GM21529 (cell line): ENCODE results near the gene IL20RA.

Experiments
- ATAC-seq: cut with Tn5 transposase; IDR thresholded peaks from one replicate; pipeline ENCODE4 v1.9.1; 2021; ENCODE audit not compliant: unreplicated experiment

The IL20RA gene

GRCh38 chr6:137010128-137010718 is 34.5 kb downstream of the IL20RA start:
- no peak for ATAC-seq

GRCh38 chr6:137008204-137008603 is 36.6 kb downstream of the IL20RA start:
- no peak for ATAC-seq

DNA sequence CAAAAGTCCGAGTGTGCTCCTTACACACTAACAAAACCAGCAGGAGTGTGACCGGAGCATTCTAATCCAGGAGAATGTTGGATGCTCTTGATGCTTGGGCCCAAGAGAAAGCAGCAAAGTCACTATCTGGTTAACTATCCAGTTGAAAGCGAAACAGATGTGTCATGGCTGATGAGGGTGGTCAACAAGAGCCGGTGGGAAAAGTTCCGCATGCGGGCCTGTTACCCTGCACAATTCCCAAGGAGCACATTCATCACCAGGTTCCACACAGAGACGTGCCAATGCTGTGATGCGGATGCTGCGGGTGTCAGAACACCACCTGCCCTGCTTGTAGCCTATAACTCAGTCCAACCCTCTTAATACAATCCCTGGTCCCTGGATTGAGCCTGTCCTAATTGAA is 38.7 kb downstream of the IL20RA start:
- no peak for ATAC-seq

DNA sequence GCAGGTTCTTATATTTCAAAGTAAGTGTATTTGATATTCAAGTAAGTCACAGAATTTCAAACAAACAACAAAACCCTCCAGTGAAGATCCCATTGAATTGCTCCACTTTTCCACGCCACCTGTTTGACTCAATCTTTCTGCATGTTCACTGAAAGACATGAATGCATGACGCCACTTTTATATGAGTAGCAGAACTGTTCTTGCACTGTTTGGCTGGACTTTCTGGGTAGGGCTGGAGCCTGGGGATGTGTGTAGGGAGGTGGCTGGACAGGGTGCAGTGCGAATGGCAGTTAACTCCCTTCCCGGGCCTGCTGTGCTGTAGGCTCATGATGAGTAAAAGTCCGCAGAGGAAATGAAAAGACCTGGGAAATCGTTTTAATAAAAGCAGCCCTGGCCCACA is 39.7 kb downstream of the IL20RA start:
- ATAC-seq, result no peak

GRCh38 chr6:137002505-137002904 is 42.3 kb downstream of the IL20RA start:
- no peak for ATAC-seq

GRCh38 chr6:137001977-137002302 is 42.8 kb downstream of the IL20RA start:
- no peak for ATAC-seq

DNA sequence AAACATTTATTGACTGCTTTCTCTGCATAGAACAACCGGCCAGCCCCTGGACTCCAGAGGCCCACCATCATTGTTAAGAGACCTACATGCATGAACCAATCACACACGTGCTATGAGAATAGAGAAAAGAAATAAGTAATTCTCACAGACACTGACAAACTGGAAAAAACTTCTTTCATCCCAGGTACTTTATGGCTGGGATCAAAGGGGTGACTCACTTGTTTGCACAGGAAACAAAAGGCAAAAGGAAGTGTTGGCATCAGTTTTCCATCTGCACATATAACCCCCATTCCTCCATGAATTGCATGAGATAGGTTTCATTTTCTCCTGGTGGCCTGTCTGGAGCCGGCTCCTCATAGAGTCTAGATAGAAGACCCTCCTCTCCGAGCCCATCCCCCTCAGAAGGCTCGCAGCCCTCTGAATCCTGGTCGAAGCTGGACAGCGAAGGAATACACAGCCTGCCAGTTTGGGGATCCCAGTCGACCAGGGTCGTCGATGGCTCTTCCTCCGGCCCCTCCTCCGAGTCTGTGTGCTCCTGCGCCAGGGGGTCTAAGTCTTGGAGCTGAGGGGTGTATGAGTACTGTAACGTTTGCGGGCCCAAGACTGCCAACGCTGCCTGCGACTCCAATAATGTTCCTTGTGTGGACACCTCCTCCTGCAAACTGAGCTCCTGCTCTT is 43.3 kb downstream of the IL20RA start:
- no peak for ATAC-seq

GRCh38 chr6:137000825-137001224 is 43.9 kb downstream of the IL20RA start:
- no peak for ATAC-seq

- ATAC-seq, result no peak
These were observed 49.2 kb downstream of the IL20RA start for GRCh38 chr6:136995521-136995920.

DNA sequence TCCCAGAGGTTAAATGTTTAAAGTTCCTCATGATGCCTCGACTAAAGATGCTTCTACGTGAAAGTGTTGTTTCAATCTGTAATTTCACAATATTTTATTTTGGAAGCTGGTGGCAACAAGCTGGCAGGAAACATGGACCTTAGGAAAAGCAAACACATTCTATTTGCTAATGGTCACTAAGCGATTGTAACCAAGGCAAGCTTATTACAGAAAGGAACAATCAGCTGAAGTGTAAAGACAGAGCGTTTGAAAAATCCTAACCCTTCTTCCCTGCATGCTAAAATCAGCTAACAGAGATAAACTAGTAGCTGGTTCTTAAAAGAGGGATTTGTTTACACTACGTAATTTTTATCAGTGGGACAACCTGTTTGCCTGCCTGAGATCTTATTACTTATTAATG is 50.0 kb downstream of the IL20RA start:
- ATAC-seq, result no peak

DNA sequence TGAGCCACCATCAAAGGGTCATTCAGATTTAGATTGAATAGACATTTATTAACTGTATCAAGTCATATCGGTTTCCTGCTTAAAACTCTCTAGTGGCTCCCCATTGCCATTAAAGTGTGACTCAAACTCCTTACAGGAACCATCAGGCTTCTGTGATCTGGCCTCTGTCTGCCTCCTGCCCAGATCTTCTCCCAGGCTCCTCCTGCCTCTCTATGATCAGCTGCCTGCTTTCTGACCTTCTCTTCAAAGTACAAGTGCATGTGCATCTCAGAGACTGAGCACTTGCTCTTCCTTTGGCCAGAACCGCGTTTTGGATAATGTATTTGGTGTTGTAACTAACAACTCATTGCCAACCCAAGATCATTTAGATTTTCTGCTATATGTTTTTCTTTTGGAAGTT is 52.7 kb downstream of the IL20RA start:
- ATAC-seq, result no peak

DNA sequence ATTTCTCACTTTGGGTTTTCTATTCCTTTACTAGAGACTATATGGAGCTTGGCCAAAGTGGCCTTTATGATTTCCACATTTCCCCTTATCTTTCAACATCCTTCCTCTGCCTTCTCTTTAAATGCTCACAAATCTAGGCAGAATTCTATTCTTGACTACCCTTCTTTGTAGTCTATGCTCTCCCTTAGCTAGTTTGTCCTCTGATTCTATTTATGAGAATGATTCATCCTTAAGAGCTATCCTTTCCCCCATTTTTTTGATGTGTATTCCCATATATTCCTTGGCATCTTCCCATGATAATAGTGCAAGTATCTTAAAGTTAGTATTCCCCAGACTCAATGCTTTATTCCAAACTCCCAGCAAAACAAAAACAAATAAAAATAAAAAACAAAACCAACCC is 53.1 kb downstream of the IL20RA start:
- ATAC-seq, result no peak

GRCh38 chr6:136990754-136991153 is 54.0 kb downstream of the IL20RA start:
- no peak for ATAC-seq

DNA sequence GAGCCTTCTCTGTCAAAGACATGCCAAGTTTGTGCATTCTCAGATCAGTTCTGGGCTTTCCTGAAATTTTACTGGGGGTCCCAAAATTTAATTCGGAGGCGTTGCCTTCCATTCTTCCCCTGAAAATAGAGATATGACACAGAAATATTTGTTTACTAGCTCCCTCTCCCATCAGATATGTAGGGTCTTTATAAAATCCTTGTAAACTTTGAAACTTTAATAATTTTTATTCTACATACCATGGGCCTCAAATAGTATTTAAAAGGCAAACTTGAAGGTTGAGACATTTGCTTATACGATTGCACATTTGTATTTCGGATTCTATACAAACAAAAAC is 54.6 kb downstream of the IL20RA start:
- ATAC-seq, result no peak

DNA sequence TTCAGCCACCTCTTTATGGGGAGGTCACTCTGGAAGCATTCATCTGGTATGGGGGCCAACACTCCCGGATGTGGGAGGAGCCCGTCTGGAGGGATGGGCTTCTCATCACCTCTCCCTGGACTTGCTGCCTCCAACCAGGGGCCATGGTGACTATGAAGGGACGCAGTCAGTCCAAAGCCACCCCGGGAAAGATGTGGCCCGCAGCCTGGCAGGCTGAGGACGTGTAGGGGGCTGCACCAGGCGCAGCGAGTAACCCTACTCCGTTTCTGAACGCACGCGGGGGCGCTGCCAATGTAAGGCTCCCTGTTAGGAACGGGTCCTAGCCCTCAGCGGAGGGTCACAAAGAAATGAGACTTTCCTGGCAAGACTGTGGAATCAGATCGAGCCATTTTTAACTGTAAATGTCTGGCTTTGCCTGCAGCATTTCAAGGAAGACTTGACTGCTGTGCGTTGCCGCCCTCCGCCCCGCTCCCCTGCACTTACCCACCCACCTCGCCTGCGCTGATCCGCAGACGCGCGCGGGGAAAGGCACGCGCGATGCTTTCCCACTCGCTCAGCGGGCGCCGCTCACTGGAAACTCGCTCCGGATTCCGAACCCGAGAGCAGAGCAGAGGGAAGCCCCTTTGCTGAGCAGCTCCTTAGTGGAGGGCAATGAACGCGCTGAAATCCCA is 55.1 kb downstream of the IL20RA start:
- no peak for ATAC-seq

DNA sequence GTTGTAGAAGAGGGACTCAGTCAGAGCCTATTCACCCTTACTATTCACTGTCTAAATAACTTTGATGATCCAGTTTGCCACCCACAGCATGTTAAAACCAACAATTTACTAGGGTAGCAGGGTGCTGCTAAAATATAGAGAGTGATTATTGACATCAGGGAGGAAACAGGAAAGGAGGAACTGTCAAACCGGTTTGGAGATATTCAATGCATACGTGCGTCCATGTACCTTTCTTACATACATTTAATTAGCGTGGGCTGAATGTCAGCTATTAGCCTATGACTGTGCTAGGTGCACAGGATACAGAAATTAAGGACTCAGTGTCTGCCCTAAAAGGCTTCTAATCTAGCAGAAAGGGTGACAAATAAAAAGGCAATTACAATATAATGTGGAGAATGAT is 57.2 kb downstream of the IL20RA start:
- no peak for ATAC-seq

GRCh38 chr6:136985502-136985901 is 59.3 kb downstream of the IL20RA start:
- no peak for ATAC-seq

DNA sequence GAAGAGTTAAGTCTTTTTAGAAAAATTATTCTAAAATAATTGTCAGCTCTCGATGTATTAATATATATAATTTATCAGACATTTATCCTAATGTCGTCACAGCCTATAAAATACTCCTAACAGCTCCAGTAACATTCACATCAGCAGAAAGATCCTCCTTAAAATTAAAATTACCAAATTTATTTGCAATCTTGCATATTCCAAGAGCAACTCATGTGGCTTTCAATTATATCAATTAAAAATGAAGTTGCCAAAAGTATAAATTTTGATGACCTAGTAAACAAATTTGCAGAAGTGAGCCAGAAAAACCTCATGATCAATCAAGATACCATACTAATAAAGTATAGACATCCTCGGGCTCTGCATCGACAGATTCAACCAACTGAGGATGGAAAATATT is 60.2 kb downstream of the IL20RA start:
- no peak for ATAC-seq

DNA sequence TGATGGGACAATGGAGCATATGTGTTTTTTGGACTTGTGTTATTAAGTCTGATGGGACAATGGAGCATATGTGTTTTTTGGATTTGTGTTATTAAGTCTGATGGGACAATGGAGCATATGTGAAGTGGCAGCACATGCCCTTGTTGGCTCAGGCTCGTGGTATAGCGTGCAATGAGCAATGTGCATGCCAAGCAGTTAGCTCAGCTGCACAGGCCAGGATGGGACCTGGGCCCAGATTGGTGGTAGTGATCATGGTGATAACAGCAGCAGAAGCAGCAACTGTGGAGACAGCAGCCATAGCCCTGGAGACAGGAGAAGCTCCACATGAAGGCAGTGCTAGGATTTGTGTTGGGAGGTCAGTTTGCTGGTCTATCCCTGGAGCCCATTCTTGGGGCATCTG is 61.1 kb downstream of the IL20RA start:
- no peak for ATAC-seq

DNA sequence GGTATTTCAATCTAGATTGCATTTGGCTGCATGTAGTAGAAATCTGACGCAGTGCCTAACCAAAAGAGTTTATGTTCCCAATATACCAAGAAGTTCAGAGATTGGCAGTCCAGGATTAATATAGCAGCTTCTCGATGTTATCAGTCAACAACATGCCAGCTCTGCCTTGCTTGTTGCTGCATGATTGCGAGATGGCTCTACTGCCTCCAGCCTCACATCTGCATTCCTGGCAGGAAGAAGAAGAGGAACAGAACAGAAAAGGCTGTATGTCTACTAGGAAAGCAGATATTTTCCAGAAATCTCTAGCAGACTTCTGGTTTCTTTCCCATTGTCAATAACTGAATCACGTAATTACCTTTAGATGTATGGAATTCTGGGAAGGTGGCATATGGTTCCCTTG is 61.8 kb downstream of the IL20RA start:
- no peak for ATAC-seq

DNA sequence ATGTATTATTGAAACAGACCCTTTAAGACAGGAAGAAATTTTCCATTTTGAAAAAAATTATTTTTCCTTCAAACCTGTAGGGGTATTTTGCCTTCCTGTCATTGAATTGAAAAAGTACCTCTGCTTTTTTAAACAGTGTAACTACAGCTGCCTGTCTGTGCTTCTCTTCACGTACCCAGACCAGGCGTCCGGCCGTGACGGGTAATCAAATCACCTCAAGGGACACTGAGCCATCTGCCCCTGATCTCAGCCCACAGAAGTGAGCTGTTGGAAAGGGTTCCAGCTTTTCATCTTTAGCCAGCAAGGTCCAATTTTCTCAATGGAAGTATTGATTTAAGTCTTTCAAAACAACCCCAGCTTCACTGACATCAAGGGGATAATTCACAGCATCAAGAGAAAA is 64.7 kb downstream of the IL20RA start:
- ATAC-seq, result no peak

- ATAC-seq, result no peak
These were observed 65.6 kb downstream of the IL20RA start for GRCh38 chr6:136979206-136979605.

DNA sequence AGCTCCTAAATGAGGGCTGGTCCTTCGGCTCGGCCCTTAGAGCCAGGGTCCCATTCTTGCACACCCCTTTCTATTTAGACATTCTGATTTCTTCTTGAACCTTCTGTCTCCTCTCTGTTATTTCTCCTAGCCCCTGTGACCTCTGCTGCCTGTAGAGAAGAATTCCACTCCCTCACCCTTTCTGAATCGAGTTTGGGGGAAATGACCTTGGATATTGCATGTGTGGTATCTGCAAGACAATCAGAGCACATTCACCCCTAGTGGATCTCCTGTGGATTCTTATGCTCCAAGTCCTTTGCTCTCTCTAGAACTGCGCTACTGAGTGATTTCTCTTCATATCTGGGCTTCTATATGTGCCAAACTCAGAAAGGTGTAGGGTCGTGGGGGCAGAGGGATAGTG is 67.7 kb downstream of the IL20RA start:
- ATAC-seq, result no peak
